GM10266 (cell line): Measurements from ENCODE around the gene GAGE10.

Experiments used
- DNase-seq: peaks from one replicate; pipeline ENCODE4 v3.0.0; 2012; ENCODE audit errors: extremely low spot score
- CTCF ChIP-seq: IDR thresholded peaks from 2 replicates; pipeline ENCODE4 v1.5.1; 2012; ENCODE audit warnings: mild to moderate bottlenecking, low read depth; ENCODE audit not compliant: control insufficient read depth, insufficient read depth; ENCODE audit errors: missing control alignments

GAGE10 gene

GRCh38 chrX:49276207-49276606, 27.2 kb upstream of the GAGE10 start:
- TF ChIP-seq CTCF = no peak
- no peak for DNase-seq

- TF ChIP-seq CTCF = no peak
Measured at GRCh38 chrX:49276671-49277534, 26.5 kb upstream of the GAGE10 start.

GRCh38 chrX:49277535-49277830, 26.0 kb upstream of the GAGE10 start:
- no peak for DNase-seq
- TF ChIP-seq CTCF = no peak

More at GRCh38 chrX:49276671-49277534, 26.5 kb upstream of the GAGE10 start:
- DNase-seq = no peak

GRCh38 chrX:49278081-49278480, 25.4 kb upstream of the GAGE10 start:
- no peak for TF ChIP-seq CTCF
- no peak for DNase-seq

- no peak for DNase-seq
- no peak for TF ChIP-seq CTCF
Measured at GRCh38 chrX:49282647-49283011, 20.8 kb upstream of the GAGE10 start.

- no peak for TF ChIP-seq CTCF
- DNase-seq = no peak
Measured at GRCh38 chrX:49284212-49284611, 19.2 kb upstream of the GAGE10 start.

GRCh38 chrX:49286136-49286535, 17.3 kb upstream of the GAGE10 start:
- no peak for DNase-seq
- TF ChIP-seq CTCF = no peak
